Daoy (cell line): Measurements from ENCODE around the gene NOP53. TPM values are rescaled to one million over a fixed set of nuclear protein-coding genes. Genes with fewer than 3 reads are reported as not detected.
"Not testable (repeated sequence)": the region's sequence is repeated elsewhere in the genome, so short reads cannot be mapped to it uniquely, and the experiment has no call there.

Source experiments
- DNase-seq: peaks from one replicate; pipeline ENCODE4 v3.0.0-alpha.2; 2015; ENCODE audit warnings: low read depth
- total RNA-seq: library from RNA; depleted of rRNA; stranded (reverse); fragments of >200 nt; shearing (Covaris generic); gene quantifications from 2 replicates; pipeline ENCODE4 v1.2.3, GENCODE V29; 2014

The NOP53 gene
- total RNA-seq, 1 experiment from 2014 or later, result 56.6 TPM

- not testable (repeated sequence) for DNase-seq
Measured at GRCh38 chr19:47777245-47778048, 32.1 kb downstream of the NOP53 start.

GRCh38 chr19:47778049-47778953 is 33.0 kb downstream of the NOP53 start, which contains the start of gene SELENOW:
Gene SELENOW, plus strand, starts transcription at chr19:47778703. Its CDS starts 83 bp downstream, at chr19:47778786.
- peak; percentile 83 for DNase-seq

GRCh38 chr19:47778954-47779351 is 33.6 kb downstream of the NOP53 start:
- no peak for DNase-seq

GRCh38 chr19:47779524-47780214 is 34.3 kb downstream of the NOP53 start:
- DNase-seq, result no peak

- no peak for DNase-seq
Measured at GRCh38 chr19:47780215-47780551, 34.8 kb downstream of the NOP53 start.

GRCh38 chr19:47781590-47782262 is 36.4 kb downstream of the NOP53 start:
- no peak for DNase-seq

- no peak for DNase-seq
Measured at GRCh38 chr19:47786566-47786965, 41.2 kb downstream of the NOP53 start.

- DNase-seq, result not testable (repeated sequence)
Measured at GRCh38 chr19:47787307-47787706, 42.0 kb downstream of the NOP53 start.

- not testable (repeated sequence) for DNase-seq
Measured at GRCh38 chr19:47789811-47790210, 44.5 kb downstream of the NOP53 start.

- DNase-seq, result peak; percentile 81
Measured at GRCh38 chr19:47790398-47790814, 45.1 kb downstream of the NOP53 start.

- DNase-seq, result no peak
Measured at GRCh38 chr19:47792616-47793015, 47.3 kb downstream of the NOP53 start.

- DNase-seq, result no peak
Measured at GRCh38 chr19:47794526-47794925, 49.2 kb downstream of the NOP53 start.

GRCh38 chr19:47796785-47797184 is 51.4 kb downstream of the NOP53 start:
- DNase-seq, result no peak

- DNase-seq, result no peak
Measured at GRCh38 chr19:47797996-47798903, 52.9 kb downstream of the NOP53 start.

GRCh38 chr19:47798904-47799266 is 53.5 kb downstream of the NOP53 start:
- no peak for DNase-seq

- DNase-seq, result no peak
Measured at GRCh38 chr19:47801270-47801669, 55.9 kb downstream of the NOP53 start.

- no peak for DNase-seq
Measured at GRCh38 chr19:47802521-47803043, 57.2 kb downstream of the NOP53 start.

- not testable (repeated sequence) for DNase-seq
Measured at GRCh38 chr19:47803148-47803547, 57.8 kb downstream of the NOP53 start.

- DNase-seq, result not testable (repeated sequence)
Measured at GRCh38 chr19:47803671-47804070, 58.3 kb downstream of the NOP53 start.

- not testable (repeated sequence) for DNase-seq
Measured at GRCh38 chr19:47804451-47804850, 59.1 kb downstream of the NOP53 start, which contains the start of gene TPRX1. Gene TPRX1, minus strand, starts transcription at chr19:47804551. Its CDS starts 12 bp downstream, at chr19:47804539.
